ENCODE measurements around the gene MCF2L2. TPM values are rescaled to one million over a fixed set of nuclear protein-coding genes. Genes with fewer than 3 reads are reported as not detected.

Gene MCF2L2
- polyA plus RNA-seq, 2 of the 4 experiments (the other 2 are of a cell fraction): 0.03 to 0.05 TPM

DNA sequence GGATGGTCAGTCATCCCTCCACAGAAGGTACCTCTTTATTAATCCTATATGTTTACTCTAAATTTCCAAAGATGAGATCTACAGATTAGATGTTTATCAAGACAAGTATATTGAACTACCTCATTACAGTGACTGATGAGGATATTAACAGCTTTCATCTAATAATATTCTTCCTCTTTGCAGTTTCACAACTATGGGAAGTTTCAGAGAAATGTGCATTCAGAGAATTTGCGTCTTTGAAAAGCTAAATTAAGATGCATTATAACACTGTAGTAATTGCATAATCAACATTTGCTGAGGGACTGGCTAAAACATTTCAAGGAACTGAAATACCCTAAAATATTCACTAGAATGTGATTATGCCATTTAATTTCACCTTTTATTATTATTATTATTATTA is 46.7 kb downstream of the MCF2L2 start:
- no peak for ATAC-seq
- CTCF ChIA-PET: interaction anchor here (0.6 to 9.6 kb wide), 31 partner anchors 9 to 464 kb away, joined by 3 to 380 read pairs (median 4); partner anchors contain the start of genes B3GNT5 and LAMP3
- H3K4me2 ChIP-seq: no peak overlapping the region
- no peak overlapping the region for H3K4me3 ChIP-seq
- no peak for DNase-seq (ENCODE audit: low read depth in 1 of 2, low spot score in 1 of 2)
- H3K27ac ChIP-seq: no peak overlapping the region; a peak in 1 of 6 replicates
- H3K4me1 ChIP-seq: peaks cover 6% of the 10 kb centered on the region; the same call in 2 of the 3 replicates
- FAIRE-seq: no peak
- POLR2A ChIA-PET: interaction anchor here (1.0 kb wide), 2 partner anchors 90 to 197 kb away, joined by 3 to 5 read pairs; no protein-coding TSS in a partner anchor
- TF ChIP-seq, protein P1, sequence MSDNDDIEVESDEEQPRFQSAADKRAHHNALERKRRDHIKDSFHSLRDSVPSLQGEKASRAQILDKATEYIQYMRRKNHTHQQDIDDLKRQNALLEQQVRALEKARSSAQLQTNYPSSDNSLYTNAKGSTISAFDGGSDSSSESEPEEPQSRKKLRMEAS (IDR thresholded peaks at IDR 0.05): no peak
- TF ChIP-seq SREBF2 (IDR thresholded peaks at IDR 0.05): no peak
- TF ChIP-seq KDM5A (IDR thresholded peaks at IDR 0.05): no peak
- no peak for TF ChIP-seq HOXA7 (CRISPR knock-in tag; IDR thresholded peaks at IDR 0.05)
- TF ChIP-seq EHF (CRISPR knock-in tag; IDR thresholded peaks at IDR 0.05): no peak
- TF ChIP-seq, protein P2, sequence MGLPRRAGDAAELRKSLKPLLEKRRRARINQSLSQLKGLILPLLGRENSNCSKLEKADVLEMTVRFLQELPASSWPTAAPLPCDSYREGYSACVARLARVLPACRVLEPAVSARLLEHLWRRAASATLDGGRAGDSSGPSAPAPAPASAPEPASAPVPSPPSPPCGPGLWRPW (IDR thresholded peaks at IDR 0.05): no peak
- no peak for TF ChIP-seq BHLHE40 (IDR thresholded peaks at IDR 0.05; ENCODE audit: low read depth, low read length)
- TF ChIP-seq, protein P3, sequence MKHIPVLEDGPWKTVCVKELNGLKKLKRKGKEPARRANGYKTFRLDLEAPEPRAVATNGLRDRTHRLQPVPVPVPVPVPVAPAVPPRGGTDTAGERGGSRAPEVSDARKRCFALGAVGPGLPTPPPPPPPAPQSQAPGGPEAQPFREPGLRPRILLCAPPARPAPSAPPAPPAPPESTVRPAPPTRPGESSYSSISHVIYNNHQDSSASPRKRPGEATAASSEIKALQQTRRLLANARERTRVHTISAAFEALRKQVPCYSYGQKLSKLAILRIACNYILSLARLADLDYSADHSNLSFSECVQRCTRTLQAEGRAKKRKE (CRISPR knock-in tag; IDR thresholded peaks at IDR 0.05; ENCODE audit: low read depth): no peak
- no peak for TF ChIP-seq HEYL (CRISPR knock-in tag; IDR thresholded peaks at IDR 0.05)
- TF ChIP-seq, protein P4, sequence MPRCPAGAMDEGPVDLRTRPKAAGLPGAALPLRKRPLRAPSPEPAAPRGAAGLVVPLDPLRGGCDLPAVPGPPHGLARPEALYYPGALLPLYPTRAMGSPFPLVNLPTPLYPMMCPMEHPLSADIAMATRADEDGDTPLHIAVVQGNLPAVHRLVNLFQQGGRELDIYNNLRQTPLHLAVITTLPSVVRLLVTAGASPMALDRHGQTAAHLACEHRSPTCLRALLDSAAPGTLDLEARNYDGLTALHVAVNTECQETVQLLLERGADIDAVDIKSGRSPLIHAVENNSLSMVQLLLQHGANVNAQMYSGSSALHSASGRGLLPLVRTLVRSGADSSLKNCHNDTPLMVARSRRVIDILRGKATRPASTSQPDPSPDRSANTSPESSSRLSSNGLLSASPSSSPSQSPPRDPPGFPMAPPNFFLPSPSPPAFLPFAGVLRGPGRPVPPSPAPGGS (IDR thresholded peaks at IDR 0.05): no peak
- no peak for TF ChIP-seq RFX5 (IDR thresholded peaks at IDR 0.05)
- TF ChIP-seq CHD2 (IDR thresholded peaks at IDR 0.05; ENCODE audit: low read length, partially characterized antibody): no peak
- TF ChIP-seq, protein P5, sequence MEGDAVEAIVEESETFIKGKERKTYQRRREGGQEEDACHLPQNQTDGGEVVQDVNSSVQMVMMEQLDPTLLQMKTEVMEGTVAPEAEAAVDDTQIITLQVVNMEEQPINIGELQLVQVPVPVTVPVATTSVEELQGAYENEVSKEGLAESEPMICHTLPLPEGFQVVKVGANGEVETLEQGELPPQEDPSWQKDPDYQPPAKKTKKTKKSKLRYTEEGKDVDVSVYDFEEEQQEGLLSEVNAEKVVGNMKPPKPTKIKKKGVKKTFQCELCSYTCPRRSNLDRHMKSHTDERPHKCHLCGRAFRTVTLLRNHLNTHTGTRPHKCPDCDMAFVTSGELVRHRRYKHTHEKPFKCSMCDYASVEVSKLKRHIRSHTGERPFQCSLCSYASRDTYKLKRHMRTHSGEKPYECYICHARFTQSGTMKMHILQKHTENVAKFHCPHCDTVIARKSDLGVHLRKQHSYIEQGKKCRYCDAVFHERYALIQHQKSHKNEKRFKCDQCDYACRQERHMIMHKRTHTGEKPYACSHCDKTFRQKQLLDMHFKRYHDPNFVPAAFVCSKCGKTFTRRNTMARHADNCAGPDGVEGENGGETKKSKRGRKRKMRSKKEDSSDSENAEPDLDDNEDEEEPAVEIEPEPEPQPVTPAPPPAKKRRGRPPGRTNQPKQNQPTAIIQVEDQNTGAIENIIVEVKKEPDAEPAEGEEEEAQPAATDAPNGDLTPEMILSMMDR (IDR thresholded peaks at IDR 0.05): no peak
- TF ChIP-seq FOXS1 (CRISPR knock-in tag; IDR thresholded peaks at IDR 0.05): no peak
- TF ChIP-seq JUN (IDR thresholded peaks at IDR 0.05): no peak
- TF ChIP-seq FOSB (CRISPR knock-in tag; IDR thresholded peaks at IDR 0.05): no peak
- TF ChIP-seq, protein P6, sequence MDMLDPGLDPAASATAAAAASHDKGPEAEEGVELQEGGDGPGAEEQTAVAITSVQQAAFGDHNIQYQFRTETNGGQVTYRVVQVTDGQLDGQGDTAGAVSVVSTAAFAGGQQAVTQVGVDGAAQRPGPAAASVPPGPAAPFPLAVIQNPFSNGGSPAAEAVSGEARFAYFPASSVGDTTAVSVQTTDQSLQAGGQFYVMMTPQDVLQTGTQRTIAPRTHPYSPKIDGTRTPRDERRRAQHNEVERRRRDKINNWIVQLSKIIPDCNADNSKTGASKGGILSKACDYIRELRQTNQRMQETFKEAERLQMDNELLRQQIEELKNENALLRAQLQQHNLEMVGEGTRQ (IDR thresholded peaks at IDR 0.05): no peak
- no peak for TF ChIP-seq EHMT2 (IDR thresholded peaks at IDR 0.05; ENCODE audit: low read depth)
- no peak for TF ChIP-seq NFE2L2 (conservative IDR thresholded peaks at IDR 0.05; ENCODE audit: low read length)
- TF ChIP-seq KDM1A (IDR thresholded peaks at IDR 0.05; ENCODE audit: low read depth): no peak
- H3K9me3 ChIP-seq: no peaks in the 10 kb centered on the region
- 91% methylated on average over 1 of the region's 1 CpG for WGBS (ENCODE audit: missing lambda C conversion rate)

DNA sequence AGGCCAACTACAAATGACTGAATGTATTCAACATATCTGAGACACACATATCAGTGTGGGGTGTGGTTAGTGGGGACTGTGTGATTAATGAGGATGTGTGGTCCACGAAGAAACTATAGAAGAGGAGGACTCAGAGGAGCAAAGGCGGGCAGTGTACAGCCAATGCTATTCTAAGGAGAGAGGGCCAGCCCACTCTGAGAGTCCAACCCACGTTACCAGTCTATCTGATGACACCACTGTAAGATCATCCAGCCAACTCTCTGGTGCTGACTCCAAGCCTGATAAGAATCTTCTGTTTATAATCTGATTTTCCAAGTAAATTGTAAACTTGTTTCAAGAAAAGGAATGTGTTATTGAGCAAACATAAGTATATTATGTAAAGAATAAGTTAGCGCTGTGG is 47.2 kb downstream of the MCF2L2 start:
- H3K4me3 ChIP-seq: no peak overlapping the region
- H3K4me2 ChIP-seq: no peak overlapping the region
- no peak for DNase-seq (ENCODE audit: low read depth in 1 of 2, low spot score in 1 of 2)
- TF ChIP-seq GATA3 (IDR thresholded peaks at IDR 0.05; ENCODE audit: borderline replicate concordance) (no peak), ZSCAN20 (CRISPR knock-in tag; IDR thresholded peaks at IDR 0.05) (no peak), BHLHE40 (IDR thresholded peaks at IDR 0.05; ENCODE audit: low read depth, low read length) (no peak), RNF2 (IDR thresholded peaks at IDR 0.05; ENCODE audit: borderline replicate concordance, low read depth) (no peak), EP300 (IDR thresholded peaks at IDR 0.05) (no peak), HOXB5 (CRISPR knock-in tag; IDR thresholded peaks at IDR 0.05) (no peak), POLR2A (IDR thresholded peaks at IDR 0.05; ENCODE audit: low read length) (no peak), KDM1A (IDR thresholded peaks at IDR 0.05; ENCODE audit: low read depth) (no peak), FOSB (CRISPR knock-in tag; IDR thresholded peaks at IDR 0.05) (no peak)
- TF ChIP-seq, protein P1 (IDR thresholded peaks at IDR 0.05): no peak
- TF ChIP-seq, protein P7, sequence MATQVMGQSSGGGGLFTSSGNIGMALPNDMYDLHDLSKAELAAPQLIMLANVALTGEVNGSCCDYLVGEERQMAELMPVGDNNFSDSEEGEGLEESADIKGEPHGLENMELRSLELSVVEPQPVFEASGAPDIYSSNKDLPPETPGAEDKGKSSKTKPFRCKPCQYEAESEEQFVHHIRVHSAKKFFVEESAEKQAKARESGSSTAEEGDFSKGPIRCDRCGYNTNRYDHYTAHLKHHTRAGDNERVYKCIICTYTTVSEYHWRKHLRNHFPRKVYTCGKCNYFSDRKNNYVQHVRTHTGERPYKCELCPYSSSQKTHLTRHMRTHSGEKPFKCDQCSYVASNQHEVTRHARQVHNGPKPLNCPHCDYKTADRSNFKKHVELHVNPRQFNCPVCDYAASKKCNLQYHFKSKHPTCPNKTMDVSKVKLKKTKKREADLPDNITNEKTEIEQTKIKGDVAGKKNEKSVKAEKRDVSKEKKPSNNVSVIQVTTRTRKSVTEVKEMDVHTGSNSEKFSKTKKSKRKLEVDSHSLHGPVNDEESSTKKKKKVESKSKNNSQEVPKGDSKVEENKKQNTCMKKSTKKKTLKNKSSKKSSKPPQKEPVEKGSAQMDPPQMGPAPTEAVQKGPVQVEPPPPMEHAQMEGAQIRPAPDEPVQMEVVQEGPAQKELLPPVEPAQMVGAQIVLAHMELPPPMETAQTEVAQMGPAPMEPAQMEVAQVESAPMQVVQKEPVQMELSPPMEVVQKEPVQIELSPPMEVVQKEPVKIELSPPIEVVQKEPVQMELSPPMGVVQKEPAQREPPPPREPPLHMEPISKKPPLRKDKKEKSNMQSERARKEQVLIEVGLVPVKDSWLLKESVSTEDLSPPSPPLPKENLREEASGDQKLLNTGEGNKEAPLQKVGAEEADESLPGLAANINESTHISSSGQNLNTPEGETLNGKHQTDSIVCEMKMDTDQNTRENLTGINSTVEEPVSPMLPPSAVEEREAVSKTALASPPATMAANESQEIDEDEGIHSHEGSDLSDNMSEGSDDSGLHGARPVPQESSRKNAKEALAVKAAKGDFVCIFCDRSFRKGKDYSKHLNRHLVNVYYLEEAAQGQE (IDR thresholded peaks at IDR 0.05): no peak
- ChIA-PET CTCF (interaction anchor here (0.8 to 9.6 kb wide), 12 partner anchors 8 to 258 kb away, joined by 3 to 380 read pairs (median 5); partner anchors contain the start of gene B3GNT5), POLR2A (no interaction called here)
- H3K9me3 ChIP-seq: no peaks in the 10 kb centered on the region
- H3K27ac ChIP-seq: peak overlapping the region in 1 of 2 experiments; percentile 37; a peak in 1 of 6 replicates
- no peak for FAIRE-seq
- ATAC-seq: peak in 1 of 2 experiments; percentile 53; a peak in 2 of 6 replicates
- H3K4me1 ChIP-seq: peaks cover 6% of the 10 kb centered on the region; the same call in 2 of the 3 replicates
- WGBS (ENCODE audit: missing lambda C conversion rate): 41% methylated on average over 4 of the region's 4 CpGs
